NB4 (cell line): ENCODE data around the gene RNF31.

ENCODE experiments used
- DNase-seq: peaks from one replicate; pipeline ENCODE4 v3.0.0; 2010; ENCODE audit warnings: low read depth
- H3K4me3 ChIP-seq: one replicate; pipeline ENCODE4 v1.5.1; 2011; ENCODE audit warnings: mild to moderate bottlenecking, low read depth, low read length, moderate library complexity
- MAX ChIP-seq: IDR thresholded peaks from 2 replicates; pipeline ENCODE4 v1.6.1; 2011; ENCODE audit warnings: low read depth, low read length
- MYC ChIP-seq: IDR thresholded peaks from 2 replicates; pipeline ENCODE4 v1.6.1; 2011; ENCODE audit warnings: low read depth, low read length
- POLR2A ChIP-seq: IDR thresholded peaks from 2 replicates; pipeline ENCODE4 v1.6.1; 2011; ENCODE audit warnings: mild to moderate bottlenecking; ENCODE audit not compliant: insufficient read length; ENCODE audit errors: extremely low read depth
- TF ChIP-seq, protein P1 (sequence below): IDR thresholded peaks from one replicate; pipeline ENCODE4 v1.5.1; 2012; ENCODE audit warnings: low read depth, low read length

RNF31 gene

DNA sequence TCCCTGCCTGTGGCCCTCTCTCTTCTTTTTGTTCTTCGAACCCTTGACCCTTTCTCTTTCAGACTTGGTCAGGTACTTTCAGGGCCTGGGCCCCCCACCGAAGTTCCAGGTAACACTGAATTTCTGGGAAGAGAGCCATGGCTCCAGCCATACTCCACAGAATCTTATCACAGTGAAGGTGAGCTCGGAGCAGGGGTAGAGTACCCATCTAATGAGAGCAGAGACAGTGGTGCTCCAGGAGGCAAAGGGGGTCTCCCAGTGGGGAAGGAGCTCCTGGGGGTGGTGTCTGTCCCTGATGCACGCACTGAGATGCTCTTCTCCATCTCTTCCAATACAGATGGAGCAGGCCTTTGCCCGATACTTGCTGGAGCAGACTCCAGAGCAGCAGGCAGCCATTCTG lies 18.5 kb downstream of the RNF31 start:
- TF ChIP-seq MYC (no peak), POLR2A (no peak), MAX (no peak)
- TF ChIP-seq, protein P1, sequence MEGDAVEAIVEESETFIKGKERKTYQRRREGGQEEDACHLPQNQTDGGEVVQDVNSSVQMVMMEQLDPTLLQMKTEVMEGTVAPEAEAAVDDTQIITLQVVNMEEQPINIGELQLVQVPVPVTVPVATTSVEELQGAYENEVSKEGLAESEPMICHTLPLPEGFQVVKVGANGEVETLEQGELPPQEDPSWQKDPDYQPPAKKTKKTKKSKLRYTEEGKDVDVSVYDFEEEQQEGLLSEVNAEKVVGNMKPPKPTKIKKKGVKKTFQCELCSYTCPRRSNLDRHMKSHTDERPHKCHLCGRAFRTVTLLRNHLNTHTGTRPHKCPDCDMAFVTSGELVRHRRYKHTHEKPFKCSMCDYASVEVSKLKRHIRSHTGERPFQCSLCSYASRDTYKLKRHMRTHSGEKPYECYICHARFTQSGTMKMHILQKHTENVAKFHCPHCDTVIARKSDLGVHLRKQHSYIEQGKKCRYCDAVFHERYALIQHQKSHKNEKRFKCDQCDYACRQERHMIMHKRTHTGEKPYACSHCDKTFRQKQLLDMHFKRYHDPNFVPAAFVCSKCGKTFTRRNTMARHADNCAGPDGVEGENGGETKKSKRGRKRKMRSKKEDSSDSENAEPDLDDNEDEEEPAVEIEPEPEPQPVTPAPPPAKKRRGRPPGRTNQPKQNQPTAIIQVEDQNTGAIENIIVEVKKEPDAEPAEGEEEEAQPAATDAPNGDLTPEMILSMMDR, result no peak
- no peak overlapping the region for H3K4me3 ChIP-seq
- DNase-seq, result no peak

GRCh38 chr14:24167469-24168114 lies 20.3 kb downstream of the RNF31 start:
- H3K4me3 ChIP-seq, result no peak overlapping the region
- TF ChIP-seq, protein P1, result no peak
- TF ChIP-seq MAX, result no peak
- no peak for TF ChIP-seq MYC
- no peak for TF ChIP-seq POLR2A
- DNase-seq, result no peak

DNA sequence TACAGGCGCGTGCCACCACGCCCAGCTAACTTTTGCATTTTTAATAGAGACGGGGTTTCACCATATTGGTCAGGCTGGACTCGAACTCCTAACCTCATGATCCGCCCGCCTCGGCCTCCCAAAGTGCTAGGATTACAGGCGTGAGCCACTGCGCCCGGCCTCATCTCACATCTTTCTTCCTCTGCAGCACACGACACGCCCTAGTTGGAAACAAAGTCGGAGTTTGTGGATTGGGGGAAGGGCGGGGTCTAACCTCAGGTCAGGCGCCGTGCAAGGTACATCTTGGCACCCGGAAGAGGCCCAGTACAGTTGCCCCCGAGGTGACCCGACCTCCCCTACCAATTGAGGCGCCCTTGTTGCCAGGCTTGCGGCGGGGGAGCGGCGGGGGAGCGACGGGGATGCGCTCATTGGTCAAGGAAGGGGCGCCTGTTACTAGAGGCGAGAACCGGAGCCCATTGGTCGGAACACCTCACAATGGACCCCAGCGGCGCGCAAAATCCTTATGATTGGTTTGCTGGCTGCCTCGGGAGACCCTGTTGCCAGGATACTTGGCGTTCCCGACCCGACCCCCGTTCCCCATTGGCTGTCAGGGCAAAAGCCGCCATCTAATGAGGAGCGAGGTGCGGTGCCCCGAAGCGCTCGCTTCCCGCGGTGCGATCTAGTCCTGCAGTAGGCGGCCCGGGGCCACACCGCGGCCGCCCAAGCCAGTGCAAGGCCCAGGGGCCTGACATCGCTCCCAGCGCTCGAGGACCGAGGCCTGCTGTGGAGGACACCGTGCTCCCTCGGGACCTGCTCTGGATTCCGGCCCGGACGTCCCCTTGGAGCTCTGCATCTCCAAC lies 24.3 kb downstream of the RNF31 start, which contains the start of gene REC8:
Gene REC8 (plus strand): TSS at position 659 of the 839 bp plus-strand sequence. CDS start 473 bp downstream, outside the sequence.
- DNase-seq, result no peak
- no peak within 1 kb of the TSS for H3K4me3 ChIP-seq
- TF ChIP-seq POLR2A, result no peak
- TF ChIP-seq MAX, result no peak
- TF ChIP-seq, protein P1, result no peak
- no peak for TF ChIP-seq MYC

DNA sequence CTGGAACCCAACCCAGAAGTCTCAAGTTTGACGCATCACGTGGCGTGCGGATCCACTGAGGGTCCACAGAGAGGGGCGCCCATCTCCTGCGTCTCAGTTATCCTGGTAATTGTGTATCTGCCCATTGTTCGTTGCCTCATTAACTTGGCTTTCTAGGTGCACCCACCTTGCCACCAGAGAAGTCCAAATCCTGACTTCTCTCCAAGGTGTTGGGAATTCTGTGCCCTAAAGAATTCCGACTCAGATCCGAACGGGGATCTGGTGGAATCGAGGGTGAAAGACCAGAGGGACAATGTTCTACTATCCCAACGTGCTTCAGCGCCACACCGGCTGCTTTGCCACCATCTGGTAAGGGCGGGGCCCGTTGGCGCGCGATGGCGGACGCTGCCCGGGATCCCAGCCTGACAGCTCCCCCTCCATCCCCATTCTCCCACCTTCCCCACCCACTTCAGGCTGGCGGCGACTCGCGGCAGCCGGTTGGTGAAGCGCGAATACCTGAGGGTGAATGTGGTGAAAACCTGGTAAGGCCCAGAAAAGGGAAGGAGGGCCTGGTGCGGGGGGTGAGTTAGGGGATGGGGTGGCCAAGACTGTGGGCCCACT lies 25.1 kb downstream of the RNF31 start:
- TF ChIP-seq MAX (no peak), MYC (no peak), POLR2A (no peak)
- TF ChIP-seq, protein P1, result no peak
- no peak overlapping the region for H3K4me3 ChIP-seq
- no peak for DNase-seq

DNA sequence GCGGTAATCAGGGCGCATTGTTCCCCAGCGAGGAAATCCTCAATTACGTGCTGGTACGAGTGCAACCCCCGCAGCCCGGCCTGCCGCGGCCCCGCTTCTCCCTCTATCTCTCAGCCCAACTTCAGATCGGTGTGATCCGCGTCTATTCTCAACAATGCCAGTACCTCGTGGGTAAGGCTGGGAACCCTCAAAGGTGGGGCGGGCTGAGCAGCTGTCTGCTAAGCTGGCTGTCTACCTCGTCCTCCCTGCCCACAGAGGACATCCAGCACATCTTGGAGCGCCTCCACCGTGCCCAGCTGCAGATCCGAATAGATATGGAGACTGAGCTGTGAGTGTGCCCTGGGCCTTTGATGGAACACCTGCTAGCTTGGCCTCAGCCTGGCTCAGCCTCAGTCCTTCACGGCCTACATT lies 25.6 kb downstream of the RNF31 start:
- no peak overlapping the region for H3K4me3 ChIP-seq
- no peak for DNase-seq
- no peak for TF ChIP-seq MYC
- TF ChIP-seq POLR2A, result no peak
- TF ChIP-seq, protein P1, result no peak
- TF ChIP-seq MAX, result no peak
